Left hindlimb (tissue), 1 donor: Measurements from ENCODE around the gene HCAR3.

Experiments used
- DNase-seq: peaks from one replicate; pipeline ENCODE4 v3.0.0-alpha.2; 2018

The HCAR3 gene

GRCh38 chr12:122665759-122666158, 50.9 kb downstream of the HCAR3 start:
- DNase-seq: no peak

GRCh38 chr12:122665349-122665748, 51.3 kb downstream of the HCAR3 start:
- DNase-seq: no peak
